Measurements from ENCODE around the gene ABHD4.

DNA sequence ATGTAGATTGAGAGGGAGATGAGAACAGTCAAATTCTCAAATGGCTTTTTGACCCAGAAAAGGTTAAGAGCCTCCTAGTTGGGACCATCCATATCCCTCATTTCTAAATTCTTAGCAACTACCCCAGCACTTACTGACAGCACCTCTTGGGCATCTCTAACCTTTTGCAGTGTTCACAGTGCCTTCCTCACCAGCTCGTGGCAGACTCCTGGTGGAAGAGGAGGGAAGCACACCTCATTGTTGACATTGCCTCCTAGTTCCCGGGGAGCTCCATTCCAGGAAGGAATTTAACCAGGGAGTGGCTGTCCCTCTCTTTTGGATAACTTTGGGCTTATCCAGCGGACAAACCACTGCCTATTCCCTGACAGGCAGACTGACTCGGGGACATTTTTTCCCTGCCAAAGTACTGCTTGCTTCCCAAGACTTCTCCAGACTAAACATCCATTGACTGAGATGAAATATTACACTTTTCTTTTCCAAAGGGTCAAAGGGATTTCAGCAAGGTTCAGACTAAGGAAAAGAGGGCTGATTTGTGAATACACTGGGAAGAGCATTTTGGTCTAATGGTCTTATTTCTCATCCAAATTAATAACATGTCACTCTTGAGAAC is 55.0 kb downstream of the ABHD4 start:
- no peak for TF ChIP-seq POLR2AphosphoS5 (IDR thresholded peaks at IDR 0.05; ENCODE audit: borderline replicate concordance, low read depth, low read length)
- TF ChIP-seq EZH2 (IDR thresholded peaks at IDR 0.05): no peak
- no peak for TF ChIP-seq FOXP2 (optimal IDR thresholded peaks at IDR 0.05; ENCODE audit: control extremely low read depth, extremely low read length, insufficient read depth)
